Esophagus muscularis mucosa (tissue), 4 donors: ENCODE results near the gene GPS1.

Experiments
- EP300 ChIP-seq: sonication (generic); formaldehyde crosslinking; IDR thresholded peaks from one replicate; pipeline ENCODE4 v1.6.1; 2017; ENCODE audit warnings: antibody characterized with exemption
- POLR2A ChIP-seq: fragments of 450-650 bp; IDR thresholded peaks from one replicate; pipeline ENCODE4 v1.6.1; 2017; ENCODE audit warnings: antibody characterized with exemption, moderate library complexity, mild to moderate bottlenecking, low read depth
- TF ChIP-seq, protein P1 (sequence below), 3 experiments: fragments of 200-600 bp in 2 of 3; fragments of 450-650 bp in 1 of 3; sonication (generic) in 2 of 3; IDR thresholded peaks; one replicate each; pipeline ENCODE4 v1.5.1; 2017 to 2019; ENCODE audit warnings: antibody characterized with exemption in 3 of 3, mild to moderate bottlenecking in 2 of 3, moderate library complexity in 1 of 3

- TF ChIP-seq EP300 (no peak), POLR2A (no peak)
- TF ChIP-seq, protein P1, sequence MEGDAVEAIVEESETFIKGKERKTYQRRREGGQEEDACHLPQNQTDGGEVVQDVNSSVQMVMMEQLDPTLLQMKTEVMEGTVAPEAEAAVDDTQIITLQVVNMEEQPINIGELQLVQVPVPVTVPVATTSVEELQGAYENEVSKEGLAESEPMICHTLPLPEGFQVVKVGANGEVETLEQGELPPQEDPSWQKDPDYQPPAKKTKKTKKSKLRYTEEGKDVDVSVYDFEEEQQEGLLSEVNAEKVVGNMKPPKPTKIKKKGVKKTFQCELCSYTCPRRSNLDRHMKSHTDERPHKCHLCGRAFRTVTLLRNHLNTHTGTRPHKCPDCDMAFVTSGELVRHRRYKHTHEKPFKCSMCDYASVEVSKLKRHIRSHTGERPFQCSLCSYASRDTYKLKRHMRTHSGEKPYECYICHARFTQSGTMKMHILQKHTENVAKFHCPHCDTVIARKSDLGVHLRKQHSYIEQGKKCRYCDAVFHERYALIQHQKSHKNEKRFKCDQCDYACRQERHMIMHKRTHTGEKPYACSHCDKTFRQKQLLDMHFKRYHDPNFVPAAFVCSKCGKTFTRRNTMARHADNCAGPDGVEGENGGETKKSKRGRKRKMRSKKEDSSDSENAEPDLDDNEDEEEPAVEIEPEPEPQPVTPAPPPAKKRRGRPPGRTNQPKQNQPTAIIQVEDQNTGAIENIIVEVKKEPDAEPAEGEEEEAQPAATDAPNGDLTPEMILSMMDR (IDR thresholded peaks at IDR 0.05): no peak
Measured at GRCh38 chr17:82005701-82006348, 45.9 kb upstream of the GPS1 start.
